Neural cell (in vitro differentiated cells): ENCODE results near the gene HPRT1. TPM values are rescaled to one million over a fixed set of nuclear protein-coding genes. Genes with fewer than 3 reads are reported as not detected.

Experiments
- H2AFZ ChIP-seq: fragments of 200-600, 300-800 bp; sonication (generic), shearing (Covaris generic); 2 replicates; pipeline ENCODE4 v1.6.0; 2014; ENCODE audit warnings: low read depth, mild to moderate bottlenecking, antibody characterized with exemption, low read length, moderate library complexity
- H3F3A ChIP-seq: fragments of 200-600 bp; shearing (Covaris generic); 2 replicates; pipeline ENCODE4 v1.6.1; 2016; ENCODE audit warnings: mild to moderate bottlenecking, moderate library complexity, mixed read lengths, antibody characterized with exemption, low read length; ENCODE audit not compliant: insufficient read depth, poor library complexity, severe bottlenecking
- H3K27ac ChIP-seq: fragments of 200-600, 300-800 bp; sonication (generic), shearing (Covaris generic); 2 replicates; pipeline ENCODE4 v1.5.1; 2014; ENCODE audit warnings: mild to moderate bottlenecking, low read length, moderate library complexity
- H3K27me3 ChIP-seq: fragments of 300-800, 200-600 bp; sonication (generic), shearing (Covaris generic); 2 replicates; pipeline ENCODE4 v1.6.0; 2014; ENCODE audit warnings: mild to moderate bottlenecking, low read depth, low read length, moderate library complexity; ENCODE audit not compliant: insufficient read depth
- H3K36me3 ChIP-seq: fragments of 300-800, 200-600 bp; sonication (generic), shearing (Covaris generic); 2 replicates; pipeline ENCODE4 v1.5.1; 2014; ENCODE audit warnings: mild to moderate bottlenecking, antibody characterized with exemption, low read length, moderate library complexity; ENCODE audit not compliant: insufficient read depth
- H3K4me2 ChIP-seq: fragments of 300-800, 200-600 bp; sonication (generic), shearing (Covaris generic); 2 replicates; pipeline ENCODE4 v1.6.0; 2014; ENCODE audit warnings: mild to moderate bottlenecking, low read length
- H3K4me3 ChIP-seq: fragments of 300-800, 200-600 bp; sonication (generic), shearing (Covaris generic); 2 replicates; pipeline ENCODE4 v1.5.1; 2014; ENCODE audit warnings: mild to moderate bottlenecking, low read length, moderate library complexity
- H3K79me2 ChIP-seq: fragments of 200-600 bp; shearing (Covaris generic); replicated peaks from 2 replicates; pipeline ENCODE4 v1.6.0; 2014; ENCODE audit warnings: mild to moderate bottlenecking, low read length, moderate library complexity; ENCODE audit not compliant: insufficient read depth
- H3K9ac ChIP-seq: fragments of 300-800, 200-600 bp; sonication (generic), shearing (Covaris generic); 2 replicates; pipeline ENCODE4 v1.6.1; 2016; ENCODE audit warnings: mild to moderate bottlenecking, low read length, mixed read lengths
- H3K9me2 ChIP-seq: fragments of 200-600 bp; shearing (Covaris generic); 2 replicates; pipeline ENCODE4 v1.6.1; 2016; ENCODE audit warnings: mild to moderate bottlenecking, low read length, mixed read lengths; ENCODE audit not compliant: insufficient read depth
- H3K9me3 ChIP-seq: fragments of 200-600, 300-800 bp; sonication (generic), shearing (Covaris generic); 2 replicates; pipeline ENCODE4 v1.6.1; 2016; ENCODE audit warnings: mild to moderate bottlenecking, mixed run types, low read length, moderate library complexity, mixed read lengths
- H4K20me1 ChIP-seq: fragments of 200-600 bp; shearing (Covaris generic); 2 replicates; pipeline ENCODE4 v1.6.1; 2016; ENCODE audit warnings: mild to moderate bottlenecking, mixed run types; ENCODE audit not compliant: insufficient read depth
- EP300 ChIP-seq: fragments of 450-650 bp; conservative IDR thresholded peaks from 2 replicates; pipeline ENCODE4 v1.6.1; 2014; ENCODE audit warnings: antibody characterized with exemption, mild to moderate bottlenecking, moderate library complexity; ENCODE audit not compliant: poor library complexity, severe bottlenecking
- EZH2 ChIP-seq: fragments of 200-600, 300-800 bp; shearing (Covaris generic), sonication (generic); IDR thresholded peaks from 2 replicates; pipeline ENCODE4 v1.6.1; 2014; ENCODE audit warnings: antibody characterized with exemption, low read length, borderline replicate concordance, mild to moderate bottlenecking; ENCODE audit not compliant: insufficient read depth, poor library complexity, severe bottlenecking
- MXI1 ChIP-seq: fragments of 450-650 bp; conservative IDR thresholded peaks from 2 replicates; pipeline ENCODE4 v1.6.1; 2014; ENCODE audit warnings: antibody characterized with exemption, mild to moderate bottlenecking; ENCODE audit not compliant: poor library complexity, severe bottlenecking
- POLR2AphosphoS5 ChIP-seq: IDR thresholded peaks from 2 replicates; pipeline ENCODE4 v1.6.1; 2012
- RAD21 ChIP-seq: fragments of 450-650 bp; conservative IDR thresholded peaks from 2 replicates; pipeline ENCODE4 v1.6.1; 2014; ENCODE audit warnings: antibody characterized with exemption, mild to moderate bottlenecking, moderate library complexity
- SMC3 ChIP-seq: fragments of 450-650 bp; conservative IDR thresholded peaks from 2 replicates; pipeline ENCODE4 v1.6.1; 2014; ENCODE audit warnings: antibody characterized with exemption, mild to moderate bottlenecking, moderate library complexity; ENCODE audit not compliant: poor library complexity
- TAF1 ChIP-seq: IDR thresholded peaks from 2 replicates; pipeline ENCODE4 v1.6.1; 2012; ENCODE audit warnings: low read depth
- polyA plus RNA-seq: library from polyadenylated mRNA; depleted of rRNA; stranded (reverse); fragments of >200 nt; gene quantifications from 2 replicates; pipeline ENCODE4 v1.2.3, GENCODE V29; 2014
- TF ChIP-seq, protein P1 (sequence below): IDR thresholded peaks from 2 replicates; pipeline ENCODE4 v1.6.1; 2012; ENCODE audit warnings: borderline replicate concordance
- TF ChIP-seq, protein P2 (sequence below): fragments of 450-650 bp; IDR thresholded peaks from 2 replicates; pipeline ENCODE4 v1.5.1; 2014; ENCODE audit warnings: antibody characterized with exemption, mild to moderate bottlenecking, moderate library complexity; ENCODE audit not compliant: poor library complexity, severe bottlenecking

Gene HPRT1
- polyA plus RNA-seq, 1 donor from 2014 or later = 10.1 TPM

GRCh38 chrX:134501941-134502340, 42.0 kb downstream of the HPRT1 start:
- no peaks in the 10 kb centered on the region for H3K27me3 ChIP-seq

DNA sequence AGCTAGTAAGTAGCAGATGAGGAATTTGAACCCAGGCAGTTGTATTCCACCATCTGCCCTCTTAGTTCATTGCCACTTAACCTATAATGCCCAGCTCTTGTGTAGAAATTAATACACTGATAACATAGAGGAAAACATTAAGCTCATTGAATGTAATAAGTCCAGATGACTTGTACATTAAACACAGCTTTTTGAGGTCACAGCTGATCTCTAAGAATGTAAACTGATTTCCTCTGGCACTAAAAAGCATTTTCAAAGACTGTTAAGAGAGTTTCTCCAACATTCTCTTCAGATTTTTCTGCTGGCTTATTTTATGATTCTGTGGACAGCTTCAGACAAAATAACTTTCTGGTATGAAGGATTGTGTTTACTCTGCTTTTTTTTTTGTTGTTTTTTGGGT, 42.7 kb downstream of the HPRT1 start:
- no peaks in the 10 kb centered on the region for H3K36me3 ChIP-seq
- no peak overlapping the region for H3K4me3 ChIP-seq
- H3F3A ChIP-seq = no peaks in the 10 kb centered on the region
- TF ChIP-seq EP300 (no peak), MXI1 (no peak), SMC3 (no peak), TAF1 (no peak), EZH2 (no peak), POLR2AphosphoS5 (no peak), RAD21 (no peak)
- TF ChIP-seq, protein P1, sequence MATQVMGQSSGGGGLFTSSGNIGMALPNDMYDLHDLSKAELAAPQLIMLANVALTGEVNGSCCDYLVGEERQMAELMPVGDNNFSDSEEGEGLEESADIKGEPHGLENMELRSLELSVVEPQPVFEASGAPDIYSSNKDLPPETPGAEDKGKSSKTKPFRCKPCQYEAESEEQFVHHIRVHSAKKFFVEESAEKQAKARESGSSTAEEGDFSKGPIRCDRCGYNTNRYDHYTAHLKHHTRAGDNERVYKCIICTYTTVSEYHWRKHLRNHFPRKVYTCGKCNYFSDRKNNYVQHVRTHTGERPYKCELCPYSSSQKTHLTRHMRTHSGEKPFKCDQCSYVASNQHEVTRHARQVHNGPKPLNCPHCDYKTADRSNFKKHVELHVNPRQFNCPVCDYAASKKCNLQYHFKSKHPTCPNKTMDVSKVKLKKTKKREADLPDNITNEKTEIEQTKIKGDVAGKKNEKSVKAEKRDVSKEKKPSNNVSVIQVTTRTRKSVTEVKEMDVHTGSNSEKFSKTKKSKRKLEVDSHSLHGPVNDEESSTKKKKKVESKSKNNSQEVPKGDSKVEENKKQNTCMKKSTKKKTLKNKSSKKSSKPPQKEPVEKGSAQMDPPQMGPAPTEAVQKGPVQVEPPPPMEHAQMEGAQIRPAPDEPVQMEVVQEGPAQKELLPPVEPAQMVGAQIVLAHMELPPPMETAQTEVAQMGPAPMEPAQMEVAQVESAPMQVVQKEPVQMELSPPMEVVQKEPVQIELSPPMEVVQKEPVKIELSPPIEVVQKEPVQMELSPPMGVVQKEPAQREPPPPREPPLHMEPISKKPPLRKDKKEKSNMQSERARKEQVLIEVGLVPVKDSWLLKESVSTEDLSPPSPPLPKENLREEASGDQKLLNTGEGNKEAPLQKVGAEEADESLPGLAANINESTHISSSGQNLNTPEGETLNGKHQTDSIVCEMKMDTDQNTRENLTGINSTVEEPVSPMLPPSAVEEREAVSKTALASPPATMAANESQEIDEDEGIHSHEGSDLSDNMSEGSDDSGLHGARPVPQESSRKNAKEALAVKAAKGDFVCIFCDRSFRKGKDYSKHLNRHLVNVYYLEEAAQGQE = no peak
- TF ChIP-seq, protein P2, sequence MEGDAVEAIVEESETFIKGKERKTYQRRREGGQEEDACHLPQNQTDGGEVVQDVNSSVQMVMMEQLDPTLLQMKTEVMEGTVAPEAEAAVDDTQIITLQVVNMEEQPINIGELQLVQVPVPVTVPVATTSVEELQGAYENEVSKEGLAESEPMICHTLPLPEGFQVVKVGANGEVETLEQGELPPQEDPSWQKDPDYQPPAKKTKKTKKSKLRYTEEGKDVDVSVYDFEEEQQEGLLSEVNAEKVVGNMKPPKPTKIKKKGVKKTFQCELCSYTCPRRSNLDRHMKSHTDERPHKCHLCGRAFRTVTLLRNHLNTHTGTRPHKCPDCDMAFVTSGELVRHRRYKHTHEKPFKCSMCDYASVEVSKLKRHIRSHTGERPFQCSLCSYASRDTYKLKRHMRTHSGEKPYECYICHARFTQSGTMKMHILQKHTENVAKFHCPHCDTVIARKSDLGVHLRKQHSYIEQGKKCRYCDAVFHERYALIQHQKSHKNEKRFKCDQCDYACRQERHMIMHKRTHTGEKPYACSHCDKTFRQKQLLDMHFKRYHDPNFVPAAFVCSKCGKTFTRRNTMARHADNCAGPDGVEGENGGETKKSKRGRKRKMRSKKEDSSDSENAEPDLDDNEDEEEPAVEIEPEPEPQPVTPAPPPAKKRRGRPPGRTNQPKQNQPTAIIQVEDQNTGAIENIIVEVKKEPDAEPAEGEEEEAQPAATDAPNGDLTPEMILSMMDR = no peak
- H3K9me2 ChIP-seq = no peaks in the 10 kb centered on the region
- no peaks in the 10 kb centered on the region for H4K20me1 ChIP-seq
- no peak overlapping the region for H3K4me2 ChIP-seq
- H3K27me3 ChIP-seq = no peaks in the 10 kb centered on the region
- H3K9me3 ChIP-seq = no peaks in the 10 kb centered on the region
- no peaks in the 10 kb centered on the region for H3K79me2 ChIP-seq
- no peak overlapping the region for H3K9ac ChIP-seq
- H3K27ac ChIP-seq = no peak overlapping the region
- no peak overlapping the region for H2AFZ ChIP-seq

More at GRCh38 chrX:134501941-134502340, 42.0 kb downstream of the HPRT1 start:
- no peak overlapping the region for H3K9ac ChIP-seq
- H3K36me3 ChIP-seq = no peaks in the 10 kb centered on the region
- H3K9me2 ChIP-seq = no peaks in the 10 kb centered on the region
- no peaks in the 10 kb centered on the region for H3F3A ChIP-seq
- H3K79me2 ChIP-seq = no peaks in the 10 kb centered on the region
- H2AFZ ChIP-seq = no peak overlapping the region
- no peak overlapping the region for H3K27ac ChIP-seq
- H4K20me1 ChIP-seq = no peaks in the 10 kb centered on the region
- H3K9me3 ChIP-seq = no peaks in the 10 kb centered on the region
- TF ChIP-seq MXI1 (no peak), SMC3 (no peak), EP300 (no peak), RAD21 (no peak), EZH2 (no peak)
- TF ChIP-seq, protein P2 = no peak
- TF ChIP-seq, protein P1 = no peak
- H3K4me2 ChIP-seq = no peak overlapping the region
- no peak overlapping the region for H3K4me3 ChIP-seq
